CD4-positive, alpha-beta T cell treated with Interleukin-21 for 1 hour (primary cell): ENCODE results near the gene COL4A2.
"Not testable (repeated sequence)": the region's sequence is repeated elsewhere in the genome, so short reads cannot be mapped to it uniquely, and the experiment has no call there.

Experiments used
- DNase-seq: peaks from one replicate; pipeline ENCODE4 v3.0.0-alpha.2; 2020

Gene COL4A2

GRCh38 chr13:110308656-110309359 is 1.7 kb downstream of the COL4A2 start:
- DNase-seq, result no peak

GRCh38 chr13:110309661-110310524 is 2.8 kb downstream of the COL4A2 start:
- no peak for DNase-seq

- no peak for DNase-seq
Observed at GRCh38 chr13:110310541-110311442, 3.7 kb downstream of the COL4A2 start.

DNA sequence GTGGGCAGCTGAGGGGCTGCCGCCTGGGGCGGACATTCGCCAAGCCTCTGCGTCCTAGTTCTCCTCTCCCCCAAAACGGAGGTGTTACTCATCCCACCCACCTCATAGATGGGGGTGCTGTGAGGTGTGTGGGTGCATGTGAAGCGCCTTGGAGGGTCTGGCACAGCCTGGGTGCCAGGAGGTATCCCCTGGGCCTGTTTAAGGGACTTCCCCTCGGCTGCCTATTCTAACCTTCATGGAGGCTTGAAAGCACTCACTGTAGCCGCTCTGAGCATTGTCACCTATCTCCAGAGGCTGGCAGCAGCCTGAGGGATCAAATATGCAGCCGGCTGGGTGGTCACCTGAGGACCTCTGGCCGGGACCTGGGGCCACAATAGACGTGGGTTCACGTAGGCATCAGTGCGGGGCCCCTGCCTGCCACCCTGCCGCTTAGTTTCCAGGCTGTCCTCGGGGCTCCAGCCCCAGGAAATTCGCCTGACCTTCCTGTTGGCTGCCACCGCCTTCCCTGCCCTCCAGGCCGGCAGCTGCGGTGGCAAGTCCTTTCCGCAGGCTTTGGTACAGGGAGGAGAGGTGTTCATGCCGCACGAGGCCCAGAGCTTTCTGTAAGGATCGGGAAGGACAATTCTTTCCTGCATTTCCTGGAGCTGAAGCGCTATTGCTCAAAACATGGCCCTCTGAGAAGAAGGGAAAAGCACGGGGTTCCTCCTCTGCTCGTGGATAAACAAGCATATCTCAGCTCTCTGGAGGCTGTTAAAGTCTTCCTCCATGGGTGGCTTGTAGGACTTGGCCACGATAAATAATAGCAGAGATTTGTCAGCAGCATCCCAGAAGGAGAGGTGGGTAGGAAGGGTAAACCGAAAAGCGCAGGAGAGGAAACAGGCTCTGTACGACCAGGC is 4.6 kb downstream of the COL4A2 start:
- no peak for DNase-seq

DNA sequence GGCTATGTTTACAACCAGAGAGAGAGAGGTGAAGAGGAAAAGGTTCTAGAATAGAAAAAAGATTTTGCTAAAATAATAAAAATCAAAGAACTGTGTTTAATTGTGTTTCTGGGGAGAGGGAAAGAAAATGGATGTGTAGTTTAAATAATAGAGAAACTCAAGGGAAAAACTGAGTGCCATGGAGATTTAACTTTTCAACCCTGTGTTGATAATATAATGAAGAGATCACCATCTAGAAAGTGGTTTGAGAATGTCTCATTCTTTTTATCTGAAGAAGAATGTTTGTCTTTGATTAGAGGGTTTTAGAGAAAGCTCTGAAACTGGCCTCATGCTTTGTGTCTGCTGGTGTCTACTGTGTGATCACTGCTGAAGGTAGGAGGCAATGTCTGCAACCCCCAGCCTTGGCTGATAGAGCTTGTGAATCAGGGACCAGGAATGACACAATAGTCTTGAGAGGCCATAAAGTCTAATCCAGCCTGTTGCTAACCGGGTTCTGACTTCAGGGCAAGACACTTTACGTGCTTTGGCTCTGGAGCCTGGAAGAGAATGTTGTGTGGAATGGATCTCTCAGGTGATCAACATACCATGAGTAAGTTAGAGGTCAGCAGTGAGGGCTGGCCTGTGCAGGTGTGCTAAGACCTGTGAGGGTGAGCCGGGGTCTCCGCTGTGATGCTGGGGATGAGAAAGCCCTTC is 5.4 kb downstream of the COL4A2 start:
- no peak for DNase-seq

GRCh38 chr13:110313261-110313660 is 6.2 kb downstream of the COL4A2 start:
- DNase-seq, result not testable (repeated sequence)

DNA sequence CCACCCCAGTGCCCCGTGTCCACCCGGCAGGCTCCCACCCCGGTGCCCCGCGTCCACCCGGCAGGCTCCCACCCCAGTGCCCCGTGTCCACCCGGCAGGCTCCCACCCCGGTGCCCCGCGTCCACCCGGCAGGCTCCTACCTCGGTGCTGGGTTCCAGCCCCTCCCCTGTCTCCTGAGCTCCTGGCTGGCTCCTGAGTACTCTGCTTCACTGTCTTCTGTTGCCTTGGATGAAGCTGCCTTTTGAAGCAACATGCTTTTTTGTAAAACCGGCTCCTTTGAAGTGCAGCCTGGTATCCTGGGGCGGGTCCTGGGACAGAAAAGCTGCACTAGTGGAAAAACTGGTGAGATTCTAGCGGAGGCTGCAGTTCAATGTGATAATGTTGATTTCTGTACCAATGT is 6.6 kb downstream of the COL4A2 start:
- DNase-seq, result not testable (repeated sequence)

- DNase-seq, result no peak
Observed at GRCh38 chr13:110314516-110315245, 7.6 kb downstream of the COL4A2 start.

- no peak for DNase-seq
Observed at GRCh38 chr13:110316196-110316595, 9.1 kb downstream of the COL4A2 start.

GRCh38 chr13:110317093-110317492 is 10.0 kb downstream of the COL4A2 start:
- no peak for DNase-seq

- no peak for DNase-seq
Observed at GRCh38 chr13:110317496-110318195, 10.6 kb downstream of the COL4A2 start.

DNA sequence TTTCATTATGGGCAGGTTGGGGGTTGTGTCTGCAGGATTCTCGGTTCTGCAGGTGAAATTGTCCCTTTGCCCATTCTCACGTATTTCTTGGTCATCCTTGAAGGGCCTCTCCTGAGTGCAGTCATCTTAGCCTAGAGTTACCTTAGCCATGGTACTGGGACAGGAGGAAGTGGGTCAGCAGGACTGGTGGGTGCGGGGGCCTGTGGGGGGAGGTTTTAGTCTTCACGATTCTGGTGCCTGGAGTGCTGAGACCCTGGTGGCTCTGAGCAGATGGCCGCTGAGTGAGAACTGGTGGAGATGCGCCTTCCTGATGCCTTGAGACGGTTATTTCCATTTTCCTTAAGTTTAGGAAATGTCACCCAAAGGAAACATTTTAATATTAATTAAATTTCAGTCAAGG is 11.8 kb downstream of the COL4A2 start:
- DNase-seq, result no peak

DNA sequence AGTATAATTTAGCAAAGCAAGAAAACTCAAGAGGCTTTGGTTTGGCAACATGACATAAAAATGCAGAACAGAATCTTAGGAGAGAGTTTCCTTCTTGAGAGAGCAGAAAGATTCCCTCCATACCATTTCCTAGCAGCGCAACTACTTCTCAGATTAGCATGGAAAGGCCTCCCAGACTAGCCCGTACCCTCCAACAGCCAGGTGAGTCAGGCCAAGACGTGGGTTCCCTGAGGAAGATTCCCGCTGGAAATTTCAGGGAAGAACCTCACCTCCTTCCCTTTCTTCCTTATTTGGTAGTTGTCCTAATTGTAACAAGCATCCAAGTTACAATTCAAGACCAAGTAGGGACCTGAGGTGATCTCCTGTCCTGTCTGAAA is 12.3 kb downstream of the COL4A2 start:
- DNase-seq, result no peak

- no peak for DNase-seq
Observed at GRCh38 chr13:110319774-110320509, 12.9 kb downstream of the COL4A2 start.

- DNase-seq, result no peak
Observed at GRCh38 chr13:110320645-110321044, 13.6 kb downstream of the COL4A2 start.

GRCh38 chr13:110321573-110321972 is 14.5 kb downstream of the COL4A2 start:
- not testable (repeated sequence) for DNase-seq

- no peak for DNase-seq
Observed at GRCh38 chr13:110322126-110322827, 15.2 kb downstream of the COL4A2 start.

DNA sequence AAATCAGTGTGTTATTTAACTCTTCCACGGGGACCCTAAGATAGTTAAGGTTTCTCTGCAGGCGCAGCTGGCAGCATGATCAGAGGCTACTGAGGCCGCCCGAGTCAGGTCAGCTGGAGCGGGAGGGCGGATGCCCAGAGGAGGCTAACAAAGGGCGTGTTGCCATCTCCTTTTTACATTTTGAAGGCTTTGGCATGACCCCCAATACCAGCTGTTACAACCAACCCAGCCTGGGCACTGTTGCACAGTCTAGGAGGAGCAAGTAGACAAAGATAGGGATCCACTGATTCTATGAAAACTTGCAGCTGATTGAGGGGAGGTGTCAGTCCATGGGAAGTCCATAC is 15.7 kb downstream of the COL4A2 start:
- no peak for DNase-seq
